ENCODE data around the gene SPEM3.
"Not testable (repeated sequence)": the region's sequence is repeated elsewhere in the genome, so short reads cannot be mapped to it uniquely, and the experiment has no call there.

- not testable (repeated sequence) for TF ChIP-seq ZNF274 (IDR thresholded peaks at IDR 0.05; ENCODE audit: low read depth, low read length); YY1 (IDR thresholded peaks at IDR 0.05; ENCODE audit: insufficient read depth, insufficient read length)
Measured at GRCh38 chr17:7470457-7470973, 41.9 kb downstream of the SPEM3 start.

Data from NT2/D1 (cell line).